Skin of body (tissue), 2 donors: ENCODE results near the gene PRND. TPM values are rescaled to one million over a fixed set of nuclear protein-coding genes. Genes with fewer than 3 reads are reported as not detected.
"Not testable (repeated sequence)": the region's sequence is repeated elsewhere in the genome, so short reads cannot be mapped to it uniquely, and the experiment has no call there.

Experiments
- DNase-seq: peaks from one replicate; lab custom pipeline; 2025; lab: John Stamatoyannopoulos, UW
- total RNA-seq: library from RNA; depleted of rRNA; stranded (reverse); fragments of >200 nt; gene quantifications from one replicate; pipeline ENCODE4 v1.2.3, GENCODE V29; 2014

PRND gene
- total RNA-seq, 1 donor from 2014 or later: 27.4 TPM

DNA sequence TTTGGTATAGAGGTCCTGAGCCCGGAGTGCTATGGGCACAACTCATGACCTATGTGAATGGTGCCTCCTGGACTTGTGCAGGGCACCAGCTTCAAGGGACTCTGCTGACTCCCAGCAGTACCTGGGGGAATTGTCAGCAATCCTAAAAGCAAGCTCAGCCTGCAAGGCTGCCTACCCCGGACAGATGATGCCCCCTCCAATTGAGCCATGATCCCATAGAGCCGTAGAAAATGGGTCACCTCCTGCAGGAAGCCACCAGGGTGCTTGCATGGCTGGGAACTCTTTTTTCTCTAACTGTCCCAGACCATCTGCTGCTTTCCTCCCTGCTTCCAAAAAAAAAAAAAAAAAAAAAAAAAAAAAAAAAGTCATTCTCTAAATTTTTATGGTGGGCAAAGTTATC, 12.9 kb upstream of the PRND start:
- DNase-seq: no peak

GRCh38 chr20:4709261-4710105, 12.2 kb upstream of the PRND start:
- DNase-seq: no peak

DNA sequence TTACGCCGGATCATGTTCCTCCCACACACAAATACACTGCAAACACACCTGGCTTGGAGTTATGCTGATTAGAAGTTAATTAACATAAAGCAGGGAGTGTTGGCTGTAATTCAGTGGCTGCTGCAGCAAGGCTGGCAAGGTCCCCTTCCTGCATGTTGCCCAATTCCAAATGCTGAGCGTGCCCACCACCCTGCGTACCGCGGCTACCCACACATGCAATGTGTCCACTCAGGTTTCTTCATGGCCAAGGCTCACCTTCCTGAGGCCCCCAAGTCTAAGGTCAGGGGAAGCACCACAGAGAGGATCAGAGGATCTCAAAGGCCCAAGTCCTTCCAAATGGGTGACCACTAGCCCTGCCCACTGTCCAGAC, 11.6 kb upstream of the PRND start:
- DNase-seq: no peak

DNA sequence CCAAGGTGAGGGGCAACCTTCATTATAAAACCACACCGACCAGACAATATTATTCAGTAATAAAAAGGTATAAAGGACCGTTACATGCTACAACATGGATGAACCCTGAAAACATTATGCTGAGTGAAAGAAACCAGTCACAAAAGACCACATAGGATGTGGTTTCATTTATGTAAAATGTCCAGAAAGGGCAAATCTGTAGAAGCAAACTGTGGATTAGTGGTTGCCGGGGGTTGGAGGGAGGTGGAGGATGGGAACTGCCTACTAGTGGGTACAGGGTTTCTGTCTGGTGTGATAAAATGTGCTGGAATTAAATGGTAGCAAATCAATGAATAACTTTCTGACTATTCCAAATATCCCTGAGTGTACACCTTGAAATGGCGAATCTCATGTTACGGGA, 10.2 kb upstream of the PRND start:
- no peak for DNase-seq

GRCh38 chr20:4713401-4713800, 8.3 kb upstream of the PRND start:
- no peak for DNase-seq

DNA sequence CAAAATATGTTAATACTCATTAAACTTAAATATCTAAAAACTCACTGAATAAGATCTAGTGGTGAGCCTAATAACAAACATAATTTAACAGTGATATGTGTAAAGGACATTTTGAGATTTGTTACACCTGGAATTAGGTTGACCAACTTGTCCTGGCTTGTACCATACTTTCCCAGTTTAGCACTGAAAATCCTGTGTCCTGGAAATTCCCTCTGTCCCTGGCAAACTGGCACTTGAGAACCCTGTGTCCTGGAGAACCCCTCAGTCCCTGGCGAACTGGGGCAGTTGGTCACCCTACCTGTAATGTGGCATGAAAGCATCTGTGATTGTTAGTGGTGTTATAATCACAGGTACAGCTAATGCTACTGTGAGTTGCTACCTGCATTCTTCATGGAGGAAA, 6.9 kb upstream of the PRND start:
- no peak for DNase-seq

DNA sequence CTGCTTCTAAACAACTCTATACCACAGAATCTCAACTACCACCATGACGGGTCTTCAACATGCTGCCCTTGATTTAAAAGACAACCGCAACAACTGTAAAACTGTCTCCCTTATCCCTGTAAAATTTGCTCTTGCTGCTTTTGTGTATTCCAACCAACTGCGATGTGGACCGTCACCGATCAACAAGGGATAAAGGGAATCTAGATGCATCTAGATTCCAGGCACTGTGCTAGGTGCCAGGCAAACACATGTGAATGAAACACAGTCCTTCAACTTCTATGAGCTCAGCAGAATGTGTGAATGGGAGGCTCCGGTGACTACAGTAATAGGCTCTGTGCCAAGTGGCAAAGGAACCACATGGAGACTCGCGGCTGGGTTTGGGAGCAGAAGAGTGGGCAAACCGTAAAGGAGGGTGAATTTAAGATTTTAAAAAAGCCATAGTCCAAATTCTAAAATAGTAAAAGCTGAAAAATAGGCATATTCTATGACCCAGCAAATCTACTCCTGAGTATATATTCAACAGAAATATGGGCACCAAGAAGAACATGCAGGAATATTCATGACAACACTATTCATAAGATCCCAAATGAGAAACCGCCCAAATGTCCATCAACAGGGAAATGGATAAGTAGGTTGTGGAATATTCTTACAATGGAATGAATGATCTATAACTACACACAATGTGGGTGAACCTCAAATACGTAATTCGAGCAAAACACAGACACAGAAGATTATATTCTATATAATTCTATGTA, 3.7 kb upstream of the PRND start:
- no peak for DNase-seq

DNA sequence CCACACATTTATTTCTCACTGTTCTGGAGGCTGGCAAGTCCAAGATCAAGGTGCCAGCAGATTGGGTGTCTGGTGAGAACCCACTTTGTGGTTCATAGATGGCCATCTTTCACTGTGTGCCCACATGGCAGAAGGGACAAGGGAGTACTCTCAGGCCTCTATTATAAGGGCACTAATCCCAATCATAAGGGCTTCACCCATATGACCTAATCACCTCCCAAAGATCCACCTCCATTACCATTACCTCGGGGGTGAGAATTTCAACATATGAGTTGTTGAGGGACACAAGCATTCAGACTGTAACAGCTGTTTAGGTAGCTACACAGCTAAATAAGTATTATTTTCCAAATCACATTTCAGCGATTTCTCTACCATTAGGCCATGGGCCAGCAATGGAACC, 2.5 kb upstream of the PRND start:
- DNase-seq: no peak

DNA sequence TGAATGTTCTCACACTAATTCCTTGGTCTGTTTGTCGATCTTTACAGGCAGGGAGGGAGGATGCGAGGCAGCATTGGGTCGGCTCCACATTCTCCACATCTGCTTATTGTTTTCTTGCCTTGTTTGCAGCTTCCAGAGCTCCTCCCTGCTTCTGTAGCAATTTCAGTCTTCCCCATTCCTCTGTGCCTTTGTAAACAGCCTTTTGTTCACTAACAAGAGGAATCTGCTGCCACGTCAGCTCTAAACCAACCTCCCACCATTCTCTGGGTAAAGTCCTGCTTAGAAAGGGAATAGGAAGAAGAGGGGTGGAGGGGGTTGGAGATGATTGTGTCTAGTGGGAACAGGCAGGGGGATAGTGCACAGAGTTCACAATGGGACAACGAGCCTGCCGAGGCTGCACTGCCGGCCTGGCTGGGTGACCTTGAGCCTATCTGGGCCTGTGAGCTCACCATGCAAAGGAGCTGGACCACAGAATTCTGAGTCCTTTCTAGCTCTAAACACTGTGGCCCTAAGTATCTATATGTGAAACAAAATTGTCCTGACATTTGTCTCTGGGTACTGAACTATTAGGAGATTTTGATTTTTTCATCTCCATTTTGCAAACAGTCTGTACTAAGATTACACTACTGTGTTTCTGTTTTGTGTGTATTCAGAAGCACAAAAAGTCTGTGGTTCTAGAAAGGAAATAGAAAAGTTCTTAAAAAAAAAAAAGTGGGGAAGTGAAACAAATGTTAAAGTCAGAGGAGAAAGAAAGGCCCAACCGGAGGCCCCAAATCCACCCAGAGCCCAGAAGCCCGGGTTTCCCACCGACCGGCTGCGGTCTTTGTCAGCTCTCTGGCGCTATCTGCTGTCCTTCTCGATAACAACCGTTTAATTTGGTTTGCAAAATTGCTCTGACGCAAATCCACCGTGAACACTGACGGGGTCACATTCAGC, 1.4 kb upstream of the PRND start:
- peak; percentile 96 for DNase-seq

GRCh38 chr20:4720977-4721349, 746 bp upstream of the PRND start:
- DNase-seq: no peak

DNA sequence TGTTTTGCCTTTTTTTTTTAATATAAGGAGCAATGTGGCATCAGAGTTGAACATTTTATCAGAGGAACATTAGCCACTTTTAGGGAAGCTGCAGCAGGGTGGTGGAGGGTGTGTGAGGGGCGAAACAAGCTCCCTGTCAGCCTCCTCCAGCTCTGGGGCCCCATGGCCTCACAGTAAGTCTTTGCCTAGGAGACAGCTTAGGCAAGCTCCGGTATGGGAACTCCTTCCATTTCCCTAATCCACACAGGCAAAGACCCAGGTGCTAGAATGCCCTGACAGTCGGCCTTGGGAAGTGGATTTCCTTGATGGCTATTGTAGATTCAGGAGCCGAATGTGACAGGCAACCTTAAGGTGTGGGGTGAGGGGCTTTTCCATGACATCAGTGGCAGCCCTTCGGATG, 862 bp downstream of the PRND start:
- DNase-seq: no peak

- no peak for DNase-seq
Observed at GRCh38 chr20:4722993-4723392, 1.3 kb downstream of the PRND start.

DNA sequence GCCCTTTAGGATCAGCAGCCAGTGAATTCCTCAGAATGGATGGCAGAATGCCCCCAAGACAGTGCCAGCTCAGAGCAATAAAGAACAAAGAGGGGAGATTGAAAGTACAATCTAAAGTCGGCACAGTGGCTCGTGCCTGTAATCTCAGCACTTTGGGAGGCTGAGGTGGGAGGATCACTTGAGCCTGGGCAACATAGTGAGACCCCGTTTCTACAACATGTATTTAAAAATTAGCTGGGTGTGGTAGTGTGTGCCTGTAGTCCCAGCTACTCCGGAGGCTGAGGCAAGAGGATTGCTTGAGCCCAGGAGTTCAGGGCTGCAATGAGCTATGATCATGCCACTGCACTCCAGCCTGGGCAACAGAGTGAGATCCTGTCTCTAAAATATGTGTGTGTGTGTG, 1.8 kb downstream of the PRND start:
- not testable (repeated sequence) for DNase-seq

GRCh38 chr20:4724459-4725262, 3.0 kb downstream of the PRND start:
- no peak for DNase-seq

DNA sequence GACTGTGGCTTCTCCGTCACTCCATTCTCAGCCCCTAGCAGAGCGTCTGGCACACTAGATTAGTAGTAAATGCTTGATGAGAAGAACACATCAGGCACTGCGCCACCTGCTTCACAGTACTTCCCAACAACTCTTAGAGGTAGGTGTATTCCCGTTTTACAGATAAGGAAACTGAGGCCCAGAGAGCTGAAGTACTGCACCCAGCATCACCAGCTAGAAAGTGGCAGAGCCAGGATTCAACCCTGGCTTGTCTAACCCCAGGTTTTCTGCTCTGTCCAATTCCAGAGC, 3.5 kb downstream of the PRND start:
- DNase-seq: no peak

- DNase-seq: peak; percentile 52
Observed at GRCh38 chr20:4726710-4727397, 5.1 kb downstream of the PRND start.

- DNase-seq: peak; percentile 53
Observed at GRCh38 chr20:4728120-4728760, 6.5 kb downstream of the PRND start.

GRCh38 chr20:4729265-4729664, 7.6 kb downstream of the PRND start:
- DNase-seq: no peak

- no peak for DNase-seq
Observed at GRCh38 chr20:4730780-4731179, 9.1 kb downstream of the PRND start.

DNA sequence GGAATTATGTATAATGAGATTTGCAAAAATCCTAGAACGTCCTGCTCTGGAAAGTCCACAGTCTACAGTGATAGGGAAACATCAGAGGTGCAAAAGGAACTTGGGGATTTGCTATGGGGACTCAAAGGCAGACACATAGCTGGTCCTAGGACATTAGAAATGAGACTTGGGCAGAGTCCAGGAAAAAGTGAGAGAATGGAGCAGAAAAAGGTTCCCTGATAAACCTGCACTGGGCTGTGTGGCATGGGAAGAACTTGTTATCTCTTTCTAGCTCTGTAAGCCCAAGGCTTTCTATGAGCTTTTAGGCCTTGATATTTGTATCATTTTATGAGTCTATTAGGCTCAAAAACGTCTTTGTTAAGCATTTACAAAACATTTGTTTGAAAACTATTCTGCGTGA, 15.2 kb downstream of the PRND start:
- DNase-seq: no peak
